ENCODE measurements around the gene PDE1A. TPM values are rescaled to one million over a fixed set of nuclear protein-coding genes. Genes with fewer than 3 reads are reported as not detected.
"Not testable (repeated sequence)": the region's sequence is repeated elsewhere in the genome, so short reads cannot be mapped to it uniquely, and the experiment has no call there.

PDE1A gene
- total RNA-seq, 2 donors from 2014 or later, result 11.0 to 11.2 TPM

GRCh38 chr2:182415771-182416170 is 11.1 kb downstream of the PDE1A start:
- intact Hi-C loops (cut with DNase I), result no loop called here
- ATAC-seq, result no peak
- no peak for DNase-seq

GRCh38 chr2:182412858-182413257 is 14.0 kb downstream of the PDE1A start:
- DNase-seq, result no peak
- intact Hi-C loops (cut with DNase I), result no loop called here
- ATAC-seq, result no peak

- DNase-seq (no peak), ATAC-seq (no peak)
- intact Hi-C loops (cut with DNase I), result no loop called here
These were observed 16.7 kb downstream of the PDE1A start for GRCh38 chr2:182410120-182410519.

GRCh38 chr2:182406221-182406620 is 20.6 kb downstream of the PDE1A start:
- ATAC-seq, result no peak
- intact Hi-C loops (cut with DNase I), result no loop called here
- DNase-seq, result no peak

GRCh38 chr2:182404975-182405561 is 21.8 kb downstream of the PDE1A start:
- ATAC-seq (no peak), DNase-seq (no peak)
- intact Hi-C loops (cut with DNase I), result no loop called here

DNA sequence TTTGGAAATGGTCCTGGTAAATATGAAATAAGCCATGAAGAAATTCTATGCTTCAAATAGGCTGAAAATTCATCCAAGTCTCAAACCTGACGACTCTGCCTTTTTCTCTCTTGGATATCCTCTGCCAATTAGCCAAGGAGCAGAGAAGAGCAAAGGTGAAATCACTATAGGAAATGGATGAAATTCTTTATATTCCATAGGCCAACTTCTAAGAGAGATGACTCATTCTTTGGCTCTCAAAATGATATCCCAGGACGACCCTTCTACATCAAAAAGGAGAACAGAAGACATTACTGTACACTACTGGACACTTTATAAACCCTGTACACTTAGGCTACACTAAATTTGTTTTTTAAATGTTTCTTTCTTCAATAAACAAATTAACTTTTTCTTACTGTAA is 22.7 kb downstream of the PDE1A start:
- no peak for ATAC-seq
- intact Hi-C loops (cut with DNase I), result no loop called here
- no peak for DNase-seq

- no peak for DNase-seq
- intact Hi-C loops (cut with DNase I), result no loop called here
These were observed 33.5 kb downstream of the PDE1A start for GRCh38 chr2:182393270-182393760.

GRCh38 chr2:182391443-182391842 is 35.4 kb downstream of the PDE1A start:
- ATAC-seq (no peak), DNase-seq (no peak)
- intact Hi-C loops (cut with DNase I), result no loop called here

More at GRCh38 chr2:182393270-182393760, 33.5 kb downstream of the PDE1A start:
- no peak for ATAC-seq

GRCh38 chr2:182386267-182386880 is 40.5 kb downstream of the PDE1A start:
- ATAC-seq; intact Hi-C loops (cut with DNase I); DNase-seq: not testable (repeated sequence)

GRCh38 chr2:182384860-182385259 is 42.0 kb downstream of the PDE1A start:
- intact Hi-C loops (cut with DNase I), result no loop called here
- no peak for ATAC-seq

DNA sequence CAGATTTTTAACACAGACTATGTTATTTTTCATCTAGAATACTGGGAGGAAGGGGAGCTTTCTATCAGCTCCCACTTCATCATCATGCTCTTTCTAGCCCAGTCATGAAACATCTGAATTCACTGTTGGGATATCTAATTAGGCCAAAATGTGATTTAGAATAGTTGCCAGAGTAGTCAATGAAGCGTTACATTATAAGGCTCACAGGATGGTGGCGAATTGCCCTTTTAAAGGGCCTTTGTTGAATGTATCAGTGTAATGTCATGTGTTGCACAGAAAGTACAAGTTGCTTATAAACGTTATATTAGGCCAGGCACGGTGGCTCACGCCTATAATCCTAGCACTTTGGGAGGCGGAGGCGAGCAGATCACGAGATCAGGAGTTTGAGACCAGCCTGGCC is 45.6 kb downstream of the PDE1A start:
- no peak for DNase-seq
- intact Hi-C loops (cut with DNase I), result no loop called here
- ATAC-seq, result no peak

More at GRCh38 chr2:182384860-182385259, 42.0 kb downstream of the PDE1A start:
- DNase-seq, result no peak

- DNase-seq (no peak), ATAC-seq (peak; percentile 55 to 78)
- intact Hi-C loops (cut with DNase I), result no loop called here
These were observed 47.6 kb downstream of the PDE1A start for GRCh38 chr2:182379241-182379640.

DNA sequence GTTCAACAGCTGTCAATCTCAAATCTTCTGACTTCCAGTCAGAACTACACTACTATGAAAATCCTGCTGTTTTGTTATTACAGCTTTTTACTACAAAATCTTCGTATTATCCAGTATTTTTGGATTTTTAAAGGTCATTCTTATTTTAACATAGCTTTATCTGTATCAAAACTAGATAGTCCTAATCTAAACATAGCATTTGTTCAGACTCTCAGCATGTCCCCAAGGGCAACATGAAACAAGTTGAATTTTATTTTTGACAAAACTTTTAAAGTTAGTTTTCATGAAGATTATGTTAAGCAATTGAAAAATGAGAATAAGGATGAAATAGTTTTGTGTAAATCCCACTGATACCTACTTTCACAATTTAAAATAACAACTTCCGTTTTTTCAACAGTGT is 48.1 kb downstream of the PDE1A start:
- ATAC-seq, result no peak
- intact Hi-C loops (cut with DNase I), result no loop called here
- no peak for DNase-seq

- intact Hi-C loops (cut with DNase I), result no loop called here
- ATAC-seq (no peak), DNase-seq (no peak)
These were observed 49.4 kb downstream of the PDE1A start for GRCh38 chr2:182377467-182377866.

- intact Hi-C loops (cut with DNase I), result no loop called here
- ATAC-seq, result no peak
- DNase-seq, result no peak
These were observed 51.0 kb downstream of the PDE1A start for GRCh38 chr2:182375862-182376261.

DNA sequence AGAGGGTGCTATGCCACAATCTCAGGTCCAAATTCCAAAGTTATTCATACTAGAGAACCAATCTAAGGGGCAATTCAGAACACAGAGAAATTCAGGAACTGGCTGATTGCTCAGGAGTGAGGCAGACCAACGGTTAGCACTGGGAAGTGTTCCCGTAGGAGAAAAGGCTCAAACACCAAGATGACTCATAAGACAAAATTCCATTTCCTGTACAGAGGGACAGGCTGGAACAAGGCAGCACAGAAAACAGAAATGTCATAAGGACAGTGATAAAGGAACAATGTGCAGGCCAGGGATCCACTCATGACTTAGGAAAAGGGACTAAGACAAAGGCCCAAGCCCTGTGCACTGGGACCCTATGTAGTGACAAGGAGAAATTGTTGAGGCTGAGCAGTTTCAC is 54.2 kb downstream of the PDE1A start:
- DNase-seq (peak; percentile 24), ATAC-seq (peak; percentile 81 to 94)
- intact Hi-C loops (cut with DNase I), result no loop called here

DNA sequence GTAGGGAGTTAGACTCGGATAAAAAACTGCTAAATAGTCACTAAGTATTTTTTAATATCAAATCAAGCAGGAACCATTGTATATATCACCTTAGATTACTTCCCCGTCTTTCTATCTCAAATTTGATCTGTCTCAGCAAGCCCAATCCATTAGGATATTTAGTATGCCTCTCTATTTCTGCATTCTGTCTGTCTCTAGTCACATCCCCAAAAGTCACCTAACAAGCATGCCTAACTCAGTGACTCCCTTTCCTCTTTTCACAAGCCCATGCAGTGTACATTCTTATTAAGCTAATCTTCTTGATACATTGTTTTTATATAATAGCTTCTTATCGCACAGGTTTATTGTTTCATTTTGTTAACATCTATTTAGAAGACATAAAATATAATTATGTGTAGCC is 57.8 kb downstream of the PDE1A start:
- intact Hi-C loops (cut with DNase I), result no loop called here
- no peak for DNase-seq
- ATAC-seq, result no peak

- intact Hi-C loops (cut with DNase I), result no loop called here
These were observed 58.4 kb downstream of the PDE1A start for GRCh38 chr2:182368446-182368845.

DNA sequence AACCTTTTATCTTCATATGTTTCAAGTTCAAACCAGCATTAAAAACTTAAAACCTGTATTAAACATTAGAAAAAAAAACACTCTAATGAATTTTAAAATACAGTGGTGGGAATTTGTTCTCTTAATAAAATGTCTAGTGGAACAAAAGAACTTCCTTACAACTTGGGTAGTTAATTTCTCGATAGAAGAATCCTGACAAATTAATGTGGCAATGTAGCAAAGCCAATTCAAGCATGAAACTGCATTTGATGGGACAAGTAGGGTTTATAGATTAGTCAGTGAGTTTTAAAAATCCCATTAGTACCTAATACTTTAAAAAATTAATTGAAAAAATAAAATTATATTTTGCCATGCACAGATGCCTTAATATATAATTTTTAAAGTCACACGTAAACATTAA is 59.4 kb downstream of the PDE1A start:
- no peak for DNase-seq
- intact Hi-C loops (cut with DNase I), result no loop called here
- no peak for ATAC-seq

More at GRCh38 chr2:182368446-182368845, 58.4 kb downstream of the PDE1A start:
- DNase-seq, result no peak
- no peak for ATAC-seq

DNA sequence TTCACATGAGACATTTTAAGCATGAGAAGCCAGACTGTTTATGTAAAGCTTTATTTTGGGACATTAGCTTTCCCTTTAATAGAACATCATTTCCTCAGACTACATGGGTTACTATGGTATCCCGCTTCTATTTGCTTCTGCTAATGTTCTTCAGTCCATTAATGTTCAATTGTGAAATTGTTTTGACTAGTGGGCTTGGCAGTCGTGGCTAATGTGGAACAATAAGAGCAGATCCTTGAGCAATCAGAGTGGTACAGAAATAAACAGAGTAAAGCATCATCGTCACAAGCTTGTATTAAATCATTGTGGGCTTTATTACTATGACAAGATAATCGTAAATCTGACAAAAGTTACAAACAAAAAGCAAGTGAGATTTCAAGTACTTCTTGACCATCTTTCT is 60.2 kb downstream of the PDE1A start:
- no peak for ATAC-seq
- no peak for DNase-seq

GRCh38 chr2:182365855-182366254 is 61.0 kb downstream of the PDE1A start:
- no peak for ATAC-seq
- no peak for DNase-seq
- intact Hi-C loops (cut with DNase I), result no loop called here

More for the DNA sequence above, 60.2 kb downstream of the PDE1A start:
- intact Hi-C loops (cut with DNase I), result no loop called here
